GM19324 (cell line): Measurements from ENCODE around the gene SHC1.

Experiments
- ATAC-seq: cut with Tn5 transposase; IDR thresholded peaks from one replicate; pipeline ENCODE4 v1.9.1; 2021; ENCODE audit warnings: mild to moderate bottlenecking, moderate library complexity; ENCODE audit not compliant: unreplicated experiment, low FRiP score

The SHC1 gene

DNA sequence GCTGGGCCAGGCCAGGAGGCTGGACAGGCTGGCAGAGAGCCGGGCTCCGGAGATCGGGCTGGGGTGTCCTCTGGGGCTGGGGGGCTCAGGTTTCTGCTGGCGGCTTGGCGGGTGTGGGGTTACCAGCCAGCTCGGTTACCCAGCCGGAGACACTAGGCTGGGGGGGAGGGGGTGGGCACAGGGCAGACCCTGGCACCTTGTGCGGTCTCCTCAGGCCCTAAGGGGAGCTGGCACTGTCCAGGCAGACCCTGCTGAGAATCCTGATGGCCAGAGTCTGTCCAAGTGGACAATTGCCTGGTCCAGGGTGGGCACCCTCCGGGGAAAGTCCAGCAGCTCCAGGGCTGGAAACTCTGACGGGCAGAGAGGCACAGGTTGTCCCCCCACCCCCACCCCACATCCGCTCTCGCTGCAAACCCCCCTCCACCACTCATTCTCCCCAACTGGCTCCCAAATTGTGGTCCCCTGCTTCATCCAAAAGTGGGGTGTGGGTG, 38.7 kb upstream of the SHC1 start:
- ATAC-seq = no peak

DNA sequence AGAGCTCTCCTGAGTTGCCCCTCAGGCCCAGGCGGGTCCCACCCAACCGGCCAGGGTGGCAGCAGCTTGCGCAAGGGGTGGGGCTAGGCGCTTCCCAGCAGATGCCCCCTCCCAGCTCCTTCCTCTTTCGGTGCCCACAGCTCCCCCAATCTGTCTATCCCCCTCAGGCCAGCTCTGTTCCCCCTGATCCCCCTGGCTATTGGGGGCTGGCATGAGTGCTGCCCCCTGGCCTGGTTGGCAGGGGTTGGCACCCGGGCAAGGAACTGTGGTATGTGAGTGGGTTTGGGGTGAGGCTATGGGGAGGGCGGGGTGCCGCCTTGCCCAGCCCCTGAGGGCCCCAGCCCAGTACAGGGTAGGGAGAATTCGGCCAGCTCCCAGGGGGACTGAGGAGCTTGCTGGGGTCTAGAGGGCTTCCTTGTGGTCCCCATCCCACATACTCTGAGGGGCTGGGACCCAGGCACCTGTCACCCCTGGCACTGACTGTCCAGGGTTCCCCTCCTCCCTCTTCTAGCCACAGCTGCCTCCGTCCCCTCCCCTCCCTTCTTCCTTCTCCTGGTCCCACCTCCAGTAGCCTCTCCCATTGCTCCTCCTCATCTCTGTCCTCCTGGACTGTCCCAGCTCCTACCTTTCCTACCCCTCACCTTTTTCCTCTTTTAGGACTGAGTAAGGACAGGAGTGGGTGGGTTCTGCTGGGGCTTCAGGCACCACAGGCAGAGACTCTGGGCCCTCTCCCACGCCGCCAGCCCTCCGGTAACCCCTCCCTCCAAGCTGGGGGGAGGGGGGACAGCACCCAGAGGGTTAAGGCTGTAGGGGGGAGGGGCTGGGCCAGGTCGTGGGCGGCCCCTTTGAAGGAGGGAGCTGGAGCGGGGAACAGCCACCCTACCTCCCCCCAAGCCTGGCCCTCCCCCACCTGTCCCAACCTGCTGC, 37.7 kb upstream of the SHC1 start:
- ATAC-seq = no peak

DNA sequence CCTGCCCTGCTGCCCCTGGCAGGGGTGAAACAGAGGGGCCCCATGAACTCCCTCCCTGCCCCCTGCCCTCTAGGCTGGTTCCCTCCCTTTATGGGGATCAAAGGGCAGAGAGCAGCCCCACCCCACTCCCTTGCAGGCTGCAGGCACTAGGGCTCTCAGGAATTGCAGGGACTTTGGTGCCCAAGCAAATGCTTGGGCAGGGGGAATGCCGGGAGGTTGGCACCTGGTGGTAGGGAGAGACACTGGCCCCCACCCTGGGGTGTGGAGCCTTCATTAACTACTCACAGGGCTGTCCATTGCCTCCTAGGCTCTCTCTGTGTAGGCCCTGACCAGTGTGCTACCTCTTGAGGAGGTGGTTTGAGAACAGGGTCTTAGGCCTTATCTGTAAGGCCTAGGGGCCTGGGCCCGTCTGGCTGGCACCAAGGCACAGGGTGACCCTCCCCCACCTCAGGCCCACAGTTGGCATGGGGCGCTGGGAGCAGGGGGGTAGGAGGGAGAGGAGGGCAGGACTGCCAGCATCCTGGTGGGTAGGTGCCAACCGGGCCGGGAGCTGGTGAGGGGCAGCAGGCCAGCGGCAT, 36.8 kb upstream of the SHC1 start:
- no peak for ATAC-seq

DNA sequence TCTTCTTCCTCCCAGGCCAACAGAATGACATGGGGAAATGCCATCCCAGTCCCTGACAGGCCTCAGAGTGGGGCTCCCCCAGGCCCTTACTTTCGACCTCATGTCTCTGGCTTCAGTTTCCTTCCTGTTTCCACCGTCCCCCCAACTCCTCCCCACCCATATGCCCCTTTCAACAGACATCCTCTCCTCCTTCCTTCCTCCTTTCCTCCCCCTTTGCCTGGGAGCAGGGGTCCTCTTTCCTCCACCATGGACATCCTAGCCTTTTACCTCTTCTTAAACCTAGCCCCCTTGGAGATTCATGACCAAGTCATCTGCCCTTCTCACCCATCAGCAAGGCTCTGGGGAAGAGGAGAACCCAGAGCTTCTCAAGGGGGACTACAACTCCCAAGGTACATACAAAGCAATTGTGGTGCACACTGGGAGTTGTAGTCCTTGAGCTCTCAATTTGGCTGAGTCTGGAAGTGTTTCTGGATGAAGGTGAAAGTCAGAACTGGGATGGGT, 36.1 kb upstream of the SHC1 start:
- no peak for ATAC-seq

DNA sequence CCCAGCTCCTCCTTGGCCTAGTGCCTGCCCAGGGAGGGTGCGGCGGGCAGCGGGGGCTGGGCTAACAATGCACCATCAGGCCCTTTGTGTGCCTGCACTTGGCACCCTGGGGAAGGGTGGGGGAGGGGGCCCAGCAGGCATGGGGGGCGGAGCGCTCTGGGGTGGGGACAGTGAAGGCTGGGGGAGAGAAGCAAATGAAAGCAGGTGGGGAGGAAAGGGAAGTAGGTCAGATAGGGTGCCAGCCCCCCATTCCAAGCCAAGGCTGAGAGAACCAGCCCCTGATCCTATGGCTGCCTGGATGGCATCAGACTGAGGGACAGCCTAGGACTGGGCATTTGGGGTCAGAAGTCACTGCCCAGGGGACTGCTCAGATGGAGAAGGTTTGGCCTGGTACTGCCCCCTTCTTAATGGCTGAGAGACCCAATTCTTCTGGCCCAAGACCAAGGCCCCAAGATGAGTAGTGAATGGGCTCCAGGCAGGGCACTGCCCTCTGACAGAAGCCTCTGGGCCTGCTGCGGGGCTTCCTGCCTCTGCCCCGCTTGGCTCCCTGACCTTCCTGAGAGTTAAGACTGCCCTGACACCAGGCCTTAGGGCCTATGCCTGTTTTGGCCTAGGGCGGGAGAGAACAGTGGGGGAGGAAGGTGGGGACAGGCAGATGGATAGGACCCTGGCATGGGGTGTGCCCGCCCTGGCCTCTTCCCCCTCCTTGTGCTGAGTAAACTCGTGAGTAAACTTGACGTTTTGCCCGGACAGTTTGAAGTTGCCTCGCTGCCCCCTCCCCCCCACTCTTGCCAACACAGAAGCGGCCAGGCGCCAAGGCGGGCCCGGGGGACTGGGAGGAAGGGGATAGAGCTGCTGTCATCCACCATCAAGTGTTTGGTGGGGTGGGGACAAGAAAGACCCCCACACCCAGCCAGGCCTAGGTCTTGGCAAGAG, 34.8 kb upstream of the SHC1 start:
- no peak for ATAC-seq

DNA sequence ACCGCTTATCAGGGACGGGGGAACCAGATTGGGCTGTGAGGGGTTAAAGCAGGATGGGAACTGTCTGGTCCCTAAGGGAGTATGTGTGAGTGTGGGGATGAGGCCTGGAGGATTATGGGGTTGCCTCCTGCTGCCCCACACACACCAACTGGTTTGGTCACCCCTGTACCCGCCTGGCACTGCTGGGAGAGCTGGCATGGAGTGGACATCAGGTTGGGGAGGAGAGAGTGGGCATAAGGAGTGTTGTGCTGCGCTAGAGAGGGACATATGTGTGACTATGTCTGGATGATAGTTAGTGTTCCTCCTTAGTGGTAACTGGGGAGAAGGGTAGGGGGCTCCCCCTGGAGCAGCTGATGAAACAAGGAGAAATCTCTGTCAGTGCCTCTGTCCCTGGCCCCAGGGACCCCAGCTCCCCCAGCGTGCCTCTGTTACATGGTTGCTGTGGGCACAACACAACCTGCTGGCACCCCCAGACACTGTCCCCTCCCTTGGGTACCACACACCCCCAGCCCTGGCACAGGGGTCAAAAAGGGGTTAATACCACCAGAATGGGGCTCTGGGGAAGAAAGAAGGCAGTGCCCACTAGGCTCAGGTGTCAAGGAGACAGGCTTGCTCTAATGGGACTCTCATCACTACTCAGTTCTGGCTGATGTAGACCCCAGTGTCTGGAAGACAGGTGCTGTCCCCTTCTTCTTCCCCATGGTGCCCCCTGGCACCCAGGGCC, 34.0 kb upstream of the SHC1 start:
- ATAC-seq = no peak

DNA sequence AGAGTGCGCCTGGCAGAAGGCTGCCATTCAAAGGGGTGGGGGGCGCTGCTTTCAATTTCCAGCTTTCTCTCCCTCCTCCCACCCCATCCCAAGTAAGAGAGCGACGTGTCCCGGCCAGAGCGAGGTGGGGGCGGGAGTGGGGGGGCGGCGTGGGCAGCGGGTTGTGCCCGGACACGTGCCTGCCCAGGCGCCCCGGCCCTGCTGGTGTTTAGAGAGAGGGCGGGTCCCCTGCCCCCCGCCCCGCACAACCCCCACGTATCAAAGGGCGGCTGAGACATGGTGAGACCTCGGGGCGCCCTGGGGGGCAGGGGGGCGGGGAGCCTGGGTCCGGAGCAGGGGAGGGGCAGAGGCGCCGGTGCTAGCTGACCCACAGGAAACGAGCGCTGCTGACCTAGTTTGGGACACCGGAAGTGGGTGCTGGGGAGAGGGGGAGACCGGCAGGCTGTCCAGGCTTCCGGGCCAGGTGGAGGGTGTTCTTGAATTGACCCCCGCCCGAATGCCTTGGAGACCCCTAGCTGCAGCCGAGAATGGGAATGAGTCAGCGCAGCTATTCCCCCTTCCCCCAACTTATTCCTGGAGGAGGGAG, 33.3 kb upstream of the SHC1 start:
- no peak for ATAC-seq

DNA sequence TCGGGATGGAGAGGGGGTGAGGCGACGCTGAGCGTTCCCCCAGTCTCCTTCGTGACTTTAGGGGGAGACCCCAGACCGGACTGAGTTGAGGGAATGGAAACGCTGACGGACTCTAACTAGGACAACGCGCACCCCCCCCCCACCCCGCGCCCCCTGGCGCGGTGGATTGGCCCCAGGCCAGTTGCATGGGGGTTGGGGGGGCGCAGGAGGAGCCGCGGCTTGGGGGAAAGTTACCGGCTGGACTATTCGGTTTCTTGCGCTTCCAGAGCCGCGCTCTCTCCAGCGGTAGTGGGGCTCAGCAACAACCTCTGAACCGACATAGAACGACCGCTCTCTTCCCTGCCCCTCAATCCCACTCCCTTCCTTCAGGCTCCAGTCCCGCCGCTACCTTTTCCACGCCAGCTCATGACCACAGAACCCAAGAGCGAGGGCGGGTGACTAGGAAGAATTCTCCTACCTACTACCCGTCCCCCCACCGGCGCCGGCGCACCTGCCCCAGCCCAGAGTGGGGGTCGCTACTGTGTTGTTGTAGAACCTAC, 32.7 kb upstream of the SHC1 start:
- ATAC-seq = no peak

DNA sequence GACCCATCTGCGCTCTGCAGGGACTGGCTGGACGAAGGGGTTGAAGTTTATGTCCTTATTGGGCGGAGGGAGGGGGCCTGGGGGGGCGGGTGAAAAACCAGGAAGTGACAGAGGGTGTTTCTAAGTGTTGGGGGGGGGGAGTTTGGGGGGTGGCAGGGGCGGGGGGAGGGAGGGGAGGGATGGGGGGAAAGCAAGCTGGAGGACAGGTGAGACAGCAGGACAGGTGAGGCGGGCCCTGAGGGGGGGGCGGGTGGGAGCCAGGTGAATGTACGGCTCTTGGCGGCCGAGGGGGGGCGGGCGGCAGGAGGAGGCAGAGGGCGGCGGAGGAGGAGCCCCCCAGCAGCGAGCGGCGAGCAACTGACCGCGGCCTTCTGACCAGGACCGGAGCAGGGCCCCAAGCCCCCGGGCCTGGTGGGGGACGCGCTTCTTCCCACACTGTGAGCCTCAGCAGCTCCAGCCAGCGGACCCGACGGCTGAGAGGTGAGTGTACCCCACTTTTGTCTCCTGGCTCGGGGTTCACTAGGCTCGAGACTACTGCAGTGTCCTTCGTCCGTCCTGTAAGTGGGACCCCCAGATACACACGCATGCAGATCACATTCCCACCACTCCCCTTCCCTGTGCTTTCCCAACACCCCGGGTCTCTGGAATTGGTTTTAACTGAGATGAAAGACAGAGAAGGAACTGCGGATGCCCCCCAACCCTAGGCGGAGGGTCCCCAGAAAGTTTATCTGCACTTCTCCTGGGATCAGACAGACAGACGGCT, 32.1 kb upstream of the SHC1 start, which contains the start of gene ZBTB7B:
ZBTB7B (plus strand) TSS at position 339 of the 763 bp plus-strand sequence. CDS start 11,859 bp downstream, outside the sequence.
- ATAC-seq = peak; percentile 1

DNA sequence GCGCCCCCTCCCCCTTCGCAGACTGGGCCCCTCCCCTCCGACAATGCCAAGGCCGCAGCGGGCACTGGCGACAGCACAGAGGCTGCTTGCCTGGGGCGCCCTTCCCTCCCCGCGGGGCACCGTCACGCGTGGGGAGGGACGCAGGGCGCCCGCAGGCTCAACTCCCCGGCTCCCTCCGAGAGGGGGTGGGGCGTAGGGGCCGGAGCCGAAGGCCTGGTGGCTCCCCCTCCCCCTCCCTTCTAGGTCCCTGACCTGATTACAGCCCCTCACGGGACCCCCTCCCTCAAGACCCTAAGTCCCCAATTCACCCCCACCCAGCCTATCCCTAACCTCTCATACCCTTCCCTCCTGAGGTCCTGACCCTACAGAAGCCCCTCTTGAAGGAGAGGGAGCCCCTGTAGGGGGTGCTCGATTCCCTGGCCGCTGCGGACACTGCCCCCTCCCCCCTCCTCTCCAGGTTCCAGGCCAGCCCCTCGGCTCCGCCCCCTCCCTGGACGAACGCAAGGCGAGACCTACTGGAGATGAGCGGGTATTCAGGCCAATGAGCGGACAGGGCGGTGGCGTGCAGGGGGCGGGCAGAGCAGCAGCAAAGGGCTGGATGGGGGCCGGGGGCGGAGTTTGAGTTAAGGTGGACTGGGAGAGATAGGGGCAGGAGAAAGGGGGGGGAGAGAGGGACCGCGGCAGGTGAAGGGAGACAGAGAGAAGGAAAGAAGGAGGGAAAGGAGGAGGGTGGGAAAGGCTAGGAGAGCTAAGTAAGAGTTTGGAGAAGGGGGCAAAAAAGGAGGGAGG, 31.3 kb upstream of the SHC1 start:
- peak; percentile 65 for ATAC-seq

DNA sequence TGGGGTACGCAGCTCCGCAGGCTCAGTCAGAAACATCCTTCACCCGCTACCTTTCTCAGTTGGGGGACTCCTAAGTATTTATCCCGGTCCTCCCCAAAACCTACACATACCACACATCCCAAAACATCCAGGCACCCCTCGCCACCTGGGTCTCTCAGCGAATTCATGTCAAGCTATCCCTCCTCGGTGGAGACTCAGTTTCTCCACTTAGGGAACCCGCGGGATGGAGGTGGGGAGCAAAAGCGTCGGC, 30.8 kb upstream of the SHC1 start:
- ATAC-seq = peak; percentile 4

DNA sequence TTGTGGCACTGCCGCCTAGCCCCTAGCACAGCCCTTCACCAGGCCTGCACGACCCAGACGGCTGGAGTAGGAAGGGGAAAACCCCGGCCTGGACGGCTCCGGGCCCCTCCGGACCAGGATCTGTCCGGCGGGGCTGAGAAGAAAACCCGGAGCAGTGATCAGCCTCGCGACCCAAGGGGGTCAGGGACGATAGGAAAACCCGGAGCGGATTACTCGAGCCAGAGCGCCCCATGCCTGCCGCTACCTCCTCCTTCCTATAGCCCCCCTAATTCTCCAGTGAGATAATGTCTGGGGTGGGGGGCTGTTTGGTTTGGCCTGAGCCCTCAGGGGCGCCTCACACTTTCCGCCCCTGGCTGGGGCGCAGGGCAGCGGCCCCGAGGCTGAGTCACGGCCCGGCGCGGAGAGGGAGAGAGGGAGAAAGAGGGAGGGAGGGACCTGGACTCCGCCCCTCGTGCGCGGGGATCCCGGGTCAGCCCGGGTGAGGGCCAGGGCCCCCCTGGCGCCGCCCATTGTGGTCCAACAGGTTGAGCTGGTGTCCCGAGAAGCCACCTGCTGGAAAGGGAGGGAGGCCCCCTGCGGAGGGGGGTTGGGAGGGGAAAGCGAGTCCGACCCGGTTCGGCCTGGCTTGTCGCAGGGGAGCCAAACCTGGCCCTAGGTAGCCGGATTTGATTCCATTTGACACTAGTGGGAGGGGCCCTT, 30.3 kb upstream of the SHC1 start:
- peak; percentile 45 for ATAC-seq

DNA sequence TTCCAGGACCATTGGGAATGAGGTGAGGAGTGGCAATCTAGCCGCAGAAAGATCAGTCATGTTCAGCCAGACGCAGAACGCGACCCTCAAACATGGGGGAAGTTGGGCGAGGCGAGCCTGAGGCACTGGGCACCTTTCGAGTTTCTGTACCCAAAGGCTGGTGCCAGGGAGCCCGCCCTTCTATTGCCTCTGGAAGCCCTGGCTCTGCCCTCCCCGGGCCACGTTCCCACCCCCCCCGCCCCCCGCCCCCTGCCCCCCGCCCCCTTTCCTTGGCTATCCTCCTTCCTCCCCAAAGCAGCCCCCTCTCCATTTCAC, 29.8 kb upstream of the SHC1 start:
- no peak for ATAC-seq

DNA sequence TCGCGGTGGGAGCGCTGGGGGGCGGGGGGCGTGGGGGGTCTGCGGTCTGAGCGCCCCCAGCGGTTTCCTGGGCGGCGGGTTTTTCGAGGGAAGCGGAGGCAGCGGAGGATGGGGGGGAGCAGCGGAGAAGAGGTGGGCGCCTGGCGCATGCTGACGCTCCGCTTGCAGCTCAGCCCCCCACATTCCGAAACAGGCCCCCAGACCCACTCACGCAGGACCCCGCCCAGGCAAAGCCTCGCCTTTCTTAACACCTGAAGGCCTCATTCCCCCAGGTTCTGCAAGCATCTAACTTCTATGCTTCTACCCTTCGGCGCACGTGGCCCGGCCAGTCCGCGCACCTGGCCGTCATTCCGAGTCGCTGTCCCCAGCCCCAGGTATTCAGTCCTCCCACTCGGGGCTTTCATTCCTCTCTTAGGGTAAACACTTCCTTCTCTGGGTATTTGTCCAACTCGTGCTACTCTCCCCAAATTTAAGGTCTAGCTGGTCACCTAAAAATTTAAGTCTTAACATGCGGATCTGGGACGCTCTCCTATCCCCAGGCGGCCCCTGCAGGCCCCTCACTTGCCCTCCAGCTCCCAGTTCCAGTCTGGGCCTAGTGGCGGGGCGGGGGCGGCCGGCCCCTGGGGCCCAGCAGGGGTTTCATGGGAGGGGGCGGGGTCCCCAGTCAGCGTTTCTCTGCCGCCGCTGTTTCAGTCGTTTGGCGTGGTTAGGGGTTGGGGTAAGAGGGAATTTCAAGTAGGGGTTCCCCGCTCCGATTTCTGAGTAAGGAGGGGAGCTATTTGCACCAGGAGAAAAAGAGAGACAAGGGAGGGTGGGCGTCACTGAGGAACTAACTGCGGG, 29.2 kb upstream of the SHC1 start:
- ATAC-seq = no peak

DNA sequence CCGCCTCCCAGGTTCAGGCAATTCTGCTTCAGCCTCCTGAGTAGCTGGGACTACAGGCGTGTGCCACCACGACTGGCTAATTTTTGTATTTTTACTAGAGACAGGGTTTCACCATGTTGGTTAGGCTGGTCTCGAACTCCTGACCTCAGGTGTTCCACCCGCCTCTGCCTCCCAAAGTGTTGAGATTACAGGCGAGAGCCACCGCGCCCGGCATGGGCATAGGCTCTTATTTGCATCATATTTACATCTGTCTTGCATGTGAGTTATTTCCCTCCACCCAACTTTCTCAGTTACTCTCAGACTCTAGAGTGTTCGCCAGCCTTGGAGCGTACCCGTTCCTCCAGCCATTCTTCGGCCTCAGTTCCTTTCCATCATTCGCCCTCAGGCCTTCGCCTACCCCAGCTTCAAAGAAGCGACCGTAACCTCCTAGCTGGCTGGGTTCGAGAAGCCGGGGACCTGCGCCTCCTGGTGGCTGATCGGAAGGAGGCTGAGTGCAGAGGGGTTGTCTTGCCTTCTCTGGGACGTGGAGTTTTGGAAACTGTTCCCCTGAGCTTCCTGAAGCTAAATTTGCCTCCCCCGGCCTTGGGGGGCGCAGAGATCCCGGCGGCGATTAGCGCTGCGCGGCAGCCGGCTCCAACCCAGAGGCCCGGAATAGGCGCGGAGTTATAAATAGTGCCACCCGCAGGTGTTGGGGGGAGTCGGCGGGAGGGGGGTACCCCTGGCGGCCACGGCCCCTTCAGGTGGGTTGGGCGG, 28.4 kb upstream of the SHC1 start:
- ATAC-seq = no peak

DNA sequence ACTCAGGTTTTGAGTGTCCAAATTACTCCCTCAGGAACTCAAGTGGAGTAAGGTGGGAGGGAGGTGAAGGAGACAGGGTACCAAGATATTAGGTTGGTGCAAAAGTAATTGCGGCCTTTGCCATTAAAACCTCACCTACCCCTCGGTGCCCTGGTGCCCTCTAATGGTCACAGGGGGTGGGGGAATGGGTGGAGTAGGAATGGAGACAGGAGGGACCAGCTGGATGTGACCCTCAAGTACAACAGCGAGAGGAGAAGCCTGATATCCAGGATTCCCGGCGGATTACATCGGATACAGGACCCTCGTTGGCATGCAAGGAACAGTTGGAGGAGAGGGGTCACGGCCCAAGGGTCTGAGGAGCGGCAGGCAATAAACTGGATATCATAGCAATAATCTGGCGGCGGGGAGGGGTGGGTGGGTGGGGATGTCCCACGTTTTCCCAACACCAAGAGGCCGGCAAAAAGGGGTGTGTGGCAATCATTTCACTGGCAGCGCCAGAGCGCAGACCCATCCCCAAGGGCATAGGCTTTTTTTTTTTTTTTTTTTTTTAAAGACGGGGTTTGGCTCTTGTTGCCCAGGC, 27.7 kb upstream of the SHC1 start:
- ATAC-seq = no peak
